ENCODE data around the gene KIF2B.
"Not testable (repeated sequence)": the region's sequence is repeated elsewhere in the genome, so short reads cannot be mapped to it uniquely, and the experiment has no call there.

The KIF2B gene

GRCh38 chr17:53823341-53824050, 769 bp downstream of the KIF2B start:
- H3K27ac ChIP-seq: no peak overlapping the region
- TF ChIP-seq, protein P1, sequence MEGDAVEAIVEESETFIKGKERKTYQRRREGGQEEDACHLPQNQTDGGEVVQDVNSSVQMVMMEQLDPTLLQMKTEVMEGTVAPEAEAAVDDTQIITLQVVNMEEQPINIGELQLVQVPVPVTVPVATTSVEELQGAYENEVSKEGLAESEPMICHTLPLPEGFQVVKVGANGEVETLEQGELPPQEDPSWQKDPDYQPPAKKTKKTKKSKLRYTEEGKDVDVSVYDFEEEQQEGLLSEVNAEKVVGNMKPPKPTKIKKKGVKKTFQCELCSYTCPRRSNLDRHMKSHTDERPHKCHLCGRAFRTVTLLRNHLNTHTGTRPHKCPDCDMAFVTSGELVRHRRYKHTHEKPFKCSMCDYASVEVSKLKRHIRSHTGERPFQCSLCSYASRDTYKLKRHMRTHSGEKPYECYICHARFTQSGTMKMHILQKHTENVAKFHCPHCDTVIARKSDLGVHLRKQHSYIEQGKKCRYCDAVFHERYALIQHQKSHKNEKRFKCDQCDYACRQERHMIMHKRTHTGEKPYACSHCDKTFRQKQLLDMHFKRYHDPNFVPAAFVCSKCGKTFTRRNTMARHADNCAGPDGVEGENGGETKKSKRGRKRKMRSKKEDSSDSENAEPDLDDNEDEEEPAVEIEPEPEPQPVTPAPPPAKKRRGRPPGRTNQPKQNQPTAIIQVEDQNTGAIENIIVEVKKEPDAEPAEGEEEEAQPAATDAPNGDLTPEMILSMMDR (IDR thresholded peaks at IDR 0.05): no peak
- no peak for TF ChIP-seq ZFX (IDR thresholded peaks at IDR 0.05; ENCODE audit: borderline replicate concordance)

GRCh38 chr17:53834771-53835170, 12.0 kb downstream of the KIF2B start:
- not testable (repeated sequence) for H3K27ac ChIP-seq

- H3K27ac ChIP-seq: no peak overlapping the region
- TF ChIP-seq, protein P1 (IDR thresholded peaks at IDR 0.05): no peak
- no peak for TF ChIP-seq ZFX (IDR thresholded peaks at IDR 0.05; ENCODE audit: borderline replicate concordance)
Observed at GRCh38 chr17:53837131-53837530, 14.4 kb downstream of the KIF2B start.

- H3K27ac ChIP-seq: no peak overlapping the region
- TF ChIP-seq, protein P1 (IDR thresholded peaks at IDR 0.05): no peak
- TF ChIP-seq ZFX (IDR thresholded peaks at IDR 0.05; ENCODE audit: borderline replicate concordance): no peak
Observed at GRCh38 chr17:53844491-53845107, 21.9 kb downstream of the KIF2B start.

GRCh38 chr17:53871128-53871527, 48.4 kb downstream of the KIF2B start:
- TF ChIP-seq, protein P1 (IDR thresholded peaks at IDR 0.05): peak; percentile 18; the same call in 1 of the 2 replicates
- H3K27ac ChIP-seq: not testable (repeated sequence)

Data from 22Rv1 (cell line).